H1 (cell line): ENCODE measurements around the gene S100A12. TPM values are rescaled to one million over a fixed set of nuclear protein-coding genes. Genes with fewer than 3 reads are reported as not detected.

Source experiments
- CTCF ChIA-PET: fragments of 300-600 bp; sonication (Branson Sonifier 250); formaldehyde crosslinking; loops from one replicate; lab custom pipeline; 2021; ENCODE audit not compliant: partially characterized antibody; lab: Charles Lee
- POLR2A ChIA-PET: fragments of 300-600 bp; sonication (Branson Sonifier 250); formaldehyde crosslinking; loops from one replicate; lab custom pipeline; 2021; ENCODE audit warnings: inconsistent platforms; ENCODE audit not compliant: partially characterized antibody; lab: Charles Lee
- DNase-seq, 2 experiments: peaks; one replicate each; pipeline versions ENCODE4 v3.0.0 to v3.0.0-alpha.2; 2010 to 2022; ENCODE audit warnings: low spot score in 2 of 2, low read depth in 1 of 2, mixed read lengths in 1 of 2
- FAIRE-seq: peaks from 2 replicates; lab custom pipeline; 2011; peaks lifted over from hg19 to GRCh38; lab: Jason Lieb, UNC
- H2AFZ ChIP-seq: 2 replicates; pipeline ENCODE4 v1.8.1; 2012; ENCODE audit warnings: low read length, inconsistent platforms
- H2AK5ac ChIP-seq: 2 replicates; pipeline ENCODE4 v1.6.1; 2013; ENCODE audit warnings: low read depth, low read length
- H2BK120ac ChIP-seq: replicated peaks from 2 replicates; pipeline ENCODE3; 2013; ENCODE audit warnings: low read depth, low read length, inconsistent platforms
- H2BK12ac ChIP-seq: 2 replicates; pipeline ENCODE4 v1.6.1; 2013; ENCODE audit warnings: low read depth, low read length
- H2BK15ac ChIP-seq: 2 replicates; pipeline ENCODE4 v1.6.1; 2013; ENCODE audit warnings: low read length
- H2BK20ac ChIP-seq: 2 replicates; pipeline ENCODE4 v1.6.1; 2013; ENCODE audit warnings: low read length
- H2BK5ac ChIP-seq: 2 replicates; pipeline ENCODE4 v1.6.1; 2013; ENCODE audit warnings: low read depth, low read length
- H3K14ac ChIP-seq: 2 replicates; pipeline ENCODE4 v1.6.1; 2013; ENCODE audit warnings: inconsistent platforms; ENCODE audit not compliant: insufficient read length
- H3K18ac ChIP-seq: 2 replicates; pipeline ENCODE4 v1.6.1; 2013; ENCODE audit warnings: low read length; ENCODE audit errors: extremely low read depth
- H3K23ac ChIP-seq: 2 replicates; pipeline ENCODE4 v1.6.1; 2013; ENCODE audit warnings: inconsistent platforms; ENCODE audit not compliant: insufficient read length
- H3K23me2 ChIP-seq: 2 replicates; pipeline ENCODE4 v1.6.1; 2013; ENCODE audit warnings: low read depth, low read length
- H3K27ac ChIP-seq: 2 replicates; pipeline ENCODE4 v1.6.1; 2011; ENCODE audit warnings: low read depth, low read length, inconsistent platforms
- H3K27me3 ChIP-seq, 4 experiments: replicated peaks in 1 of 4; 1 replicate in 1 of 4; 2 replicates in 3 of 4; pipeline versions ENCODE4 v1.6.1 to v1.8.1; 2011 to 2013; ENCODE audit warnings: low read length in 3 of 4, mild to moderate bottlenecking in 3 of 4, inconsistent platforms in 2 of 4, mixed read lengths in 2 of 4, moderate library complexity in 1 of 4; ENCODE audit not compliant: control insufficient read depth in 3 of 4, insufficient read depth in 3 of 4; ENCODE audit errors: extremely low read depth in 1 of 4
- H3K36me3 ChIP-seq, 4 experiments: 2 replicates each; pipeline versions ENCODE4 v1.6.1 to v1.8.1; 2011 to 2013; ENCODE audit warnings: mild to moderate bottlenecking in 4 of 4, low read length in 3 of 4, moderate library complexity in 2 of 4, control low read depth in 1 of 4, inconsistent platforms in 1 of 4; ENCODE audit not compliant: insufficient read depth in 4 of 4, control insufficient read depth in 2 of 4
- H3K4ac ChIP-seq: replicated peaks from 2 replicates; pipeline ENCODE3; 2013; ENCODE audit warnings: low read length, low read depth, mixed read lengths, inconsistent platforms; ENCODE audit not compliant: insufficient read length
- H3K4me1 ChIP-seq, 4 experiments: replicated peaks in 1 of 4; 1 replicate in 1 of 4; 2 replicates in 3 of 4; pipeline versions ENCODE4 v1.6.1 to v1.8.1; 2011 to 2013; ENCODE audit warnings: low read length in 3 of 4, inconsistent platforms in 2 of 4, mixed read lengths in 1 of 4; ENCODE audit not compliant: insufficient read depth in 4 of 4, control insufficient read depth in 3 of 4
- H3K4me2 ChIP-seq, 2 experiments: 2 replicates each; pipeline versions ENCODE4 v1.6.1 to v1.8.1; 2011 to 2013; ENCODE audit warnings: low read depth in 2 of 2, low read length in 2 of 2, control low read depth in 1 of 2, inconsistent platforms in 1 of 2, mild to moderate bottlenecking in 1 of 2; ENCODE audit not compliant: insufficient read depth in 1 of 2
- H3K4me3 ChIP-seq, 4 experiments: fragments of 200-600, 300-600 bp in 1 of 4; sonication (generic), shearing (Covaris generic), sonication (Bioruptor Twin) in 1 of 4; 2 replicates each; pipeline versions ENCODE4 v1.5.1 to v1.8.1; 2011 to 2016; ENCODE audit warnings: low read length in 4 of 4, low read depth in 3 of 4, control low read depth in 2 of 4, inconsistent platforms in 2 of 4, mild to moderate bottlenecking in 2 of 4, mixed read lengths in 1 of 4, moderate library complexity in 1 of 4; ENCODE audit not compliant: insufficient read depth in 2 of 4; ENCODE audit errors: extremely low read depth in 1 of 4
- H3K56ac ChIP-seq: replicated peaks from 2 replicates; pipeline ENCODE3; 2013; ENCODE audit warnings: low read depth, mild to moderate bottlenecking, mixed read lengths, low read length, inconsistent platforms; ENCODE audit not compliant: insufficient read length
- H3K79me1 ChIP-seq: 2 replicates; pipeline ENCODE4 v1.6.1; 2013; ENCODE audit warnings: low read depth, low read length, control low read depth
- H3K79me2 ChIP-seq, 2 experiments: 2 replicates each; pipeline versions ENCODE4 v1.6.1 to v1.8.1; 2012 to 2013; ENCODE audit warnings: low read length in 2 of 2, mild to moderate bottlenecking in 2 of 2, inconsistent platforms in 1 of 2; ENCODE audit not compliant: insufficient read depth in 2 of 2, control insufficient read depth in 1 of 2
- H3K9ac ChIP-seq, 4 experiments: replicated peaks in 1 of 4; 1 replicate in 1 of 4; 2 replicates in 3 of 4; pipeline versions ENCODE4 v1.6.1 to v1.8.1; 2011 to 2013; ENCODE audit warnings: low read depth in 3 of 4, low read length in 3 of 4, control low read depth in 2 of 4, mild to moderate bottlenecking in 2 of 4, moderate library complexity in 2 of 4, inconsistent platforms in 1 of 4; ENCODE audit errors: extremely low read depth in 1 of 4
- H3K9me3 ChIP-seq, 2 experiments: 2 replicates each; pipeline versions ENCODE4 v1.6.1 to v1.8.1; 2012 to 2013; ENCODE audit warnings: mild to moderate bottlenecking in 2 of 2, moderate library complexity in 2 of 2, control low read depth in 1 of 2, inconsistent platforms in 1 of 2, low read depth in 1 of 2, low read length in 1 of 2, mixed read lengths in 1 of 2; ENCODE audit not compliant: insufficient read depth in 2 of 2
- H4K20me1 ChIP-seq, 2 experiments: replicated peaks in 1 of 2; 2 replicates each; pipeline versions ENCODE3 to v1.8.1; 2011 to 2013; ENCODE audit warnings: inconsistent platforms in 2 of 2, low read length in 2 of 2, mild to moderate bottlenecking in 1 of 2; ENCODE audit not compliant: insufficient read depth in 2 of 2, control insufficient read depth in 1 of 2
- H4K5ac ChIP-seq: 2 replicates; pipeline ENCODE4 v1.6.1; 2013; ENCODE audit warnings: low read length, low read depth, mixed read lengths, inconsistent platforms; ENCODE audit not compliant: insufficient read length
- H4K8ac ChIP-seq: 2 replicates; pipeline ENCODE4 v1.8.0; 2013; ENCODE audit warnings: mild to moderate bottlenecking, moderate library complexity, low read length, inconsistent platforms; ENCODE audit not compliant: insufficient read depth; ENCODE audit errors: extremely low read depth
- H4K91ac ChIP-seq: replicated peaks from 2 replicates; pipeline ENCODE3; 2013; ENCODE audit warnings: low read length, mixed read lengths, inconsistent platforms; ENCODE audit not compliant: insufficient read length
- ATF3 ChIP-seq: IDR thresholded peaks from 2 replicates; pipeline ENCODE4 v1.6.1; 2011; ENCODE audit warnings: low read depth, mild to moderate bottlenecking, low read length; ENCODE audit not compliant: insufficient read depth
- BRCA1 ChIP-seq: IDR thresholded peaks from 2 replicates; pipeline ENCODE4 v1.6.1; 2012; ENCODE audit warnings: low read depth, low read length, improper control_type of control experiment
- EZH2 ChIP-seq: fragments of 200-600 bp; sonication (generic); IDR thresholded peaks from 2 replicates; pipeline ENCODE4 v1.7.1; 2012; ENCODE audit warnings: low read depth, mild to moderate bottlenecking, moderate library complexity, low read length, inconsistent platforms; ENCODE audit not compliant: severe bottlenecking
- PHF8 ChIP-seq: fragments of 200-600 bp; sonication (generic); conservative IDR thresholded peaks from 2 replicates; pipeline ENCODE4 v1.7.1; 2012; ENCODE audit warnings: low read depth, mild to moderate bottlenecking, inconsistent platforms, low read length, moderate library complexity
- POLR2AphosphoS5 ChIP-seq: IDR thresholded peaks from 2 replicates; pipeline ENCODE4 v1.6.1; 2011; ENCODE audit warnings: low read depth, low read length
- RXRA ChIP-seq: IDR thresholded peaks from 2 replicates; pipeline ENCODE4 v1.6.1; 2011; ENCODE audit warnings: low read depth, mild to moderate bottlenecking, low read length, moderate library complexity; ENCODE audit not compliant: insufficient read depth
- SAP30 ChIP-seq: fragments of 300-600 bp; sonication (generic); IDR thresholded peaks from 2 replicates; pipeline ENCODE4 v1.7.1; 2012; ENCODE audit warnings: low read length, moderate library complexity, mild to moderate bottlenecking, inconsistent platforms; ENCODE audit not compliant: insufficient read depth, insufficient replicate concordance
- SIN3A ChIP-seq, 2 experiments: IDR thresholded peaks in 1 of 2; conservative IDR thresholded peaks in 1 of 2; 2 replicates each; pipeline ENCODE4 v1.6.1; 2011 to 2012; ENCODE audit warnings: low read length in 2 of 2, improper control_type of control experiment in 1 of 2, low read depth in 1 of 2, mild to moderate bottlenecking in 1 of 2
- SIX5 ChIP-seq: IDR thresholded peaks from 2 replicates; pipeline ENCODE4 v1.6.1; 2011; ENCODE audit warnings: mild to moderate bottlenecking, low read depth, low read length
- SRF ChIP-seq: IDR thresholded peaks from 2 replicates; pipeline ENCODE4 v1.6.1; 2011; ENCODE audit warnings: mild to moderate bottlenecking, low read depth, low read length, moderate library complexity
- polyA plus RNA-seq, 7 experiments: library from polyadenylated mRNA; depleted of rRNA in 3 of 7; stranded (reverse) in 5 of 7; unstranded in 2 of 7; fragments of >200 nt in 5 of 7; fragments of 200-250 nt in 2 of 7; gene quantifications; 1 replicate in 5 of 7; 2 replicates in 1 of 7; 4 replicates in 1 of 7; pipeline versions ENCODE4 v1.2.1 to v1.2.3, GENCODE V29; 2011 to 2013; ENCODE audit warnings: missing spikeins in 2 of 7, mixed read lengths in 2 of 7
- total RNA-seq: library from RNA; stranded (reverse); fragmentation: NEBNext Ultra II Directional; extraction: Animal tissue kit (Norgen Biotek cat#: 25700); gene quantifications from 2 replicates; pipeline ENCODE4 v1.2.1, GENCODE V29; 2021

S100A12 gene
- total and polyA plus RNA-seq, 2 of the 8 experiments (the other 6 are each of a cell fraction or from before 2014, with no cell fraction given): not detected

- no peak overlapping the region for H4K91ac ChIP-seq
- no peak overlapping the region for H3K4me3 ChIP-seq
- H2BK12ac ChIP-seq: no peak overlapping the region
- no peak overlapping the region for H2BK120ac ChIP-seq
- H3K4ac ChIP-seq: no peak overlapping the region
- no peak overlapping the region for H2BK20ac ChIP-seq
- H3K4me2 ChIP-seq: no peak overlapping the region
- no peak overlapping the region for H3K56ac ChIP-seq
- H2AFZ ChIP-seq: no peak overlapping the region
- no peak for DNase-seq
- no peak overlapping the region for H3K14ac ChIP-seq
- H4K5ac ChIP-seq: no peak overlapping the region
- FAIRE-seq: no peak
- H4K8ac ChIP-seq: no peak overlapping the region
- no peaks in the 10 kb centered on the region for H3K79me1 ChIP-seq
- CTCF ChIA-PET: no interaction called here
- H3K36me3 ChIP-seq: no peaks in the 10 kb centered on the region
- no peaks in the 10 kb centered on the region for H3K4me1 ChIP-seq
- POLR2A ChIA-PET: no interaction called here
- H2AK5ac ChIP-seq: no peak overlapping the region
- H3K23me2 ChIP-seq: 0 out of 2 replicates have a peak, but pooled peaks cover 3% of the 10 kb centered on the region
- H2BK15ac ChIP-seq: no peak overlapping the region
- H3K27ac ChIP-seq: no peak overlapping the region
- no peaks in the 10 kb centered on the region for H3K79me2 ChIP-seq
- H3K18ac ChIP-seq: no peak overlapping the region
- no peak overlapping the region for H3K23ac ChIP-seq
- no peak overlapping the region for H2BK5ac ChIP-seq
- no peaks in the 10 kb centered on the region for H4K20me1 ChIP-seq
- H3K27me3 ChIP-seq: no peaks in the 10 kb centered on the region
- no peak overlapping the region for H3K9ac ChIP-seq
- H3K9me3 ChIP-seq: peaks cover 15 to 28% of the 10 kb centered on the region in 2 experiments
- no peak for TF ChIP-seq RXRA
- no peak for TF ChIP-seq PHF8
- no peak for TF ChIP-seq ATF3
- no peak for TF ChIP-seq SIN3A (conservative IDR thresholded peaks at IDR 0.05 in 1 of 2, IDR thresholded peaks at IDR 0.05 in 1 of 2; ENCODE audit: low read depth in 1 of 2, low read length in 2 of 2)
- no peak for TF ChIP-seq POLR2AphosphoS5
- TF ChIP-seq BRCA1: no peak
- no peak for TF ChIP-seq SRF
- TF ChIP-seq SAP30: no peak
- TF ChIP-seq SIX5: no peak
- TF ChIP-seq EZH2: no peak
Measured at GRCh38 chr1:153324912-153325311, 50.5 kb downstream of the S100A12 start.
